LNCaP clone FGC (cell line): ENCODE measurements around the gene CORO2B.

Experiments used
- DNase-seq: peaks from one replicate; pipeline ENCODE4 v3.0.0-alpha.2; 2011; ENCODE audit warnings: low read depth
- H3K4me3 ChIP-seq: 2 replicates; pipeline ENCODE4 v1.5.1; 2011; ENCODE audit warnings: mild to moderate bottlenecking, low read depth, low read length, control low read depth
- CTCF ChIP-seq: IDR thresholded peaks from 2 replicates; pipeline ENCODE4 v1.5.1; 2012; ENCODE audit warnings: mild to moderate bottlenecking; ENCODE audit not compliant: control insufficient read depth, insufficient read depth; ENCODE audit errors: extremely low read depth

The CORO2B gene

GRCh38 chr15:68550498-68551295, 28.1 kb upstream of the CORO2B start:
- no peak overlapping the region for H3K4me3 ChIP-seq
- peak; percentile 83 for TF ChIP-seq CTCF
- DNase-seq, result no peak

- no peak for DNase-seq
- no peak for TF ChIP-seq CTCF
- no peak overlapping the region for H3K4me3 ChIP-seq
These were observed 27.5 kb upstream of the CORO2B start for GRCh38 chr15:68551296-68551635.

- no peak overlapping the region for H3K4me3 ChIP-seq
- TF ChIP-seq CTCF, result no peak
- DNase-seq, result no peak
These were observed 26.4 kb upstream of the CORO2B start for GRCh38 chr15:68552344-68552743.

- TF ChIP-seq CTCF, result no peak
- no peak for DNase-seq
- no peak overlapping the region for H3K4me3 ChIP-seq
These were observed 26.0 kb upstream of the CORO2B start for GRCh38 chr15:68552773-68553172.

GRCh38 chr15:68553314-68553993, 25.3 kb upstream of the CORO2B start:
- no peak for DNase-seq
- H3K4me3 ChIP-seq, result no peak overlapping the region
- no peak for TF ChIP-seq CTCF

- H3K4me3 ChIP-seq, result no peak overlapping the region
- peak; percentile 77 for TF ChIP-seq CTCF
- DNase-seq, result no peak
These were observed 24.6 kb upstream of the CORO2B start for GRCh38 chr15:68553994-68554720.
